Measurements from ENCODE around the gene GUCY2F.

DNA sequence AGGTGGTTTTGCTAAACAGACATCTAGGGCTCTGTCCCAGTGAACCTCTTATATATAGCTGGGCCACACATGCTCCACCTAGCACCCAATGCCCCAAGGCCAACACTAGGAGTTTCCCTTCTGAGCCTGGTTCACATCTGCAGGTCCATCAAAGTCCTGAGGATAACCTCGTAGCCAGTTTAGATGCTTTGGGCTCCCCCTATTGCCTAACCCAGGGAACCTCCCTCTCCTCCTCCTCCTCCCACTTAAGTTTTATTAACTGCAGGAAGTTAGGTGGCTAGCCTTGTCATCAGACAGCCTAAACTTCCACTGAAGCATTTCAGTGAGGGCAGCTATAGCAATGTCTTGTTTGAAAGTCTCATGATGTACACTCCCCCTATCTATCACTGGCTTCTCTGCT is 88.0 kb downstream of the GUCY2F start:
- TF ChIP-seq, protein P1, sequence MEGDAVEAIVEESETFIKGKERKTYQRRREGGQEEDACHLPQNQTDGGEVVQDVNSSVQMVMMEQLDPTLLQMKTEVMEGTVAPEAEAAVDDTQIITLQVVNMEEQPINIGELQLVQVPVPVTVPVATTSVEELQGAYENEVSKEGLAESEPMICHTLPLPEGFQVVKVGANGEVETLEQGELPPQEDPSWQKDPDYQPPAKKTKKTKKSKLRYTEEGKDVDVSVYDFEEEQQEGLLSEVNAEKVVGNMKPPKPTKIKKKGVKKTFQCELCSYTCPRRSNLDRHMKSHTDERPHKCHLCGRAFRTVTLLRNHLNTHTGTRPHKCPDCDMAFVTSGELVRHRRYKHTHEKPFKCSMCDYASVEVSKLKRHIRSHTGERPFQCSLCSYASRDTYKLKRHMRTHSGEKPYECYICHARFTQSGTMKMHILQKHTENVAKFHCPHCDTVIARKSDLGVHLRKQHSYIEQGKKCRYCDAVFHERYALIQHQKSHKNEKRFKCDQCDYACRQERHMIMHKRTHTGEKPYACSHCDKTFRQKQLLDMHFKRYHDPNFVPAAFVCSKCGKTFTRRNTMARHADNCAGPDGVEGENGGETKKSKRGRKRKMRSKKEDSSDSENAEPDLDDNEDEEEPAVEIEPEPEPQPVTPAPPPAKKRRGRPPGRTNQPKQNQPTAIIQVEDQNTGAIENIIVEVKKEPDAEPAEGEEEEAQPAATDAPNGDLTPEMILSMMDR (conservative IDR thresholded peaks at IDR 0.05 in 1 of 2, IDR thresholded peaks at IDR 0.05 in 1 of 2; ENCODE audit: extremely low read depth in 1 of 2, insufficient read depth in 1 of 2, low read depth in 1 of 2, low read length in 2 of 2) = peak; percentile 21 to 23
- no peak for TF ChIP-seq EZH2 (IDR thresholded peaks at IDR 0.05; ENCODE audit: borderline replicate concordance, low read length)
